A549 treated with RU486 at 1 μM for 4 hours (cell line): ENCODE measurements around the gene DCTD. TPM values are rescaled to one million over a fixed set of nuclear protein-coding genes. Genes with fewer than 3 reads are reported as not detected.

Experiments used
- total RNA-seq: library from RNA; stranded (reverse); fragments of 200-300 nt; extraction: Qiagen RNA extraction; gene quantifications from 5 replicates; pipeline ENCODE4 v1.2.3, GENCODE V29; 2022; ENCODE audit warnings: low read depth

The DCTD gene
- total RNA-seq: 70.9 to 80.2 TPM (median 75.6 TPM) in 5 replicates

GRCh38 chr4:182917182-182918043 lies at the start of gene DCTD:
Gene DCTD (minus strand): TSS chr4:182917386. CDS start chr4:182915568, 1,818 bp downstream.

Other genes starting within 250 kb of the DCTD start
- gene WWC2, start 181.9 kb upstream of the DCTD start, total RNA-seq: 11.7 to 17.0 TPM (median 15.7 TPM) in 5 replicates